SK-N-SH (cell line): ENCODE data around the gene SULT1E1. TPM values are rescaled to one million over a fixed set of nuclear protein-coding genes. Genes with fewer than 3 reads are reported as not detected.

Source experiments
- CTCF ChIA-PET: fragments of 300-600, 350-600 bp; formaldehyde crosslinking; extraction: SDS; loops from one replicate; lab custom pipeline; 2021; lab: Yijun Ruan, JAX
- POLR2A ChIA-PET: fragments of 350-600 bp; sonication (Branson Sonifier 250); formaldehyde crosslinking; extraction: SDS; loops from one replicate; lab custom pipeline; 2020; ENCODE audit warnings: antibody characterized with exemption, inconsistent platforms; lab: Yijun Ruan, JAX
- DNase-seq: peaks from one replicate; pipeline ENCODE4 v3.0.0; 2012
- H2AFZ ChIP-seq: fragments of 200-600 bp; sonication (generic); 2 replicates; pipeline ENCODE4 v1.8.1; 2016; ENCODE audit warnings: antibody characterized with exemption, mild to moderate bottlenecking, low read depth
- H3F3A ChIP-seq: fragments of 200-600 bp; sonication (generic); replicated peaks from 2 replicates; pipeline ENCODE3; 2016; ENCODE audit warnings: antibody characterized with exemption, mild to moderate bottlenecking; ENCODE audit not compliant: insufficient read depth
- H3K27ac ChIP-seq, 2 experiments: fragments of 200-500 bp in 1 of 2; fragments of 200-600 bp in 1 of 2; sonication (Bioruptor generic) in 1 of 2; sonication (generic), shearing (Covaris generic) in 1 of 2; 2 replicates each; pipeline versions ENCODE4 v1.5.1 to v1.6.1; 2014 to 2016; ENCODE audit warnings: low read depth in 2 of 2, inconsistent platforms in 1 of 2, low read length in 1 of 2, mild to moderate bottlenecking in 1 of 2, mixed read lengths in 1 of 2
- H3K27me3 ChIP-seq: fragments of 200-600 bp; sonication (generic), shearing (Covaris generic); 2 replicates; pipeline ENCODE4 v1.6.1; 2016; ENCODE audit warnings: mixed run types; ENCODE audit not compliant: insufficient read depth
- H3K36me3 ChIP-seq, 2 experiments: fragments of 200-500 bp in 1 of 2; fragments of 200-600 bp in 1 of 2; sonication (Bioruptor generic) in 1 of 2; sonication (generic) in 1 of 2; replicated peaks in 1 of 2; 2 replicates each; pipeline versions ENCODE3 to v1.5.1; 2014 to 2016; ENCODE audit warnings: low read length in 1 of 2, mild to moderate bottlenecking in 1 of 2; ENCODE audit not compliant: insufficient read depth in 2 of 2, control insufficient read depth in 1 of 2
- H3K4me1 ChIP-seq, 2 experiments: fragments of 200-500 bp in 1 of 2; fragments of 200-600 bp in 1 of 2; sonication (Bioruptor generic) in 1 of 2; sonication (generic), shearing (Covaris generic) in 1 of 2; 2 replicates each; pipeline versions ENCODE4 v1.5.1 to v1.6.1; 2014 to 2016; ENCODE audit warnings: low read depth in 1 of 2, low read length in 1 of 2, mixed run types in 1 of 2; ENCODE audit not compliant: insufficient read depth in 2 of 2, control insufficient read depth in 1 of 2
- H3K4me2 ChIP-seq: fragments of 200-600 bp; sonication (generic), shearing (Covaris generic); 2 replicates; pipeline ENCODE4 v1.6.1; 2017; ENCODE audit warnings: mixed run types
- H3K4me3 ChIP-seq, 2 experiments: fragments of 200-500 bp in 1 of 2; fragments of 200-600 bp in 1 of 2; sonication (Bioruptor generic) in 1 of 2; sonication (generic), shearing (Covaris generic) in 1 of 2; 2 replicates each; pipeline versions ENCODE4 v1.5.1 to v1.8.1; 2014 to 2016; ENCODE audit warnings: low read depth in 2 of 2, inconsistent platforms in 1 of 2, low read length in 1 of 2, mild to moderate bottlenecking in 1 of 2, mixed read lengths in 1 of 2, moderate library complexity in 1 of 2
- H3K79me2 ChIP-seq: fragments of 200-600 bp; sonication (generic); 2 replicates; pipeline ENCODE4 v1.8.1; 2017; ENCODE audit warnings: mild to moderate bottlenecking; ENCODE audit not compliant: insufficient read depth
- H3K9ac ChIP-seq: fragments of 200-600 bp; sonication (generic); 2 replicates; pipeline ENCODE4 v1.6.1; 2017; ENCODE audit warnings: mixed run types
- H3K9me2 ChIP-seq: fragments of 200-600 bp; sonication (generic); 2 replicates; pipeline ENCODE4 v1.6.1; 2017; ENCODE audit warnings: mixed run types
- H3K9me3 ChIP-seq: fragments of 200-600 bp; sonication (generic); 2 replicates; pipeline ENCODE4 v1.6.1; 2017; ENCODE audit warnings: mixed run types, mild to moderate bottlenecking, moderate library complexity
- H4K20me1 ChIP-seq: fragments of 200-600 bp; sonication (generic); 2 replicates; pipeline ENCODE4 v1.6.1; 2017; ENCODE audit warnings: mild to moderate bottlenecking, mixed run types; ENCODE audit not compliant: insufficient read depth
- CTCF ChIP-seq: fragments of 200-600 bp; sonication (generic); IDR thresholded peaks from 2 replicates; pipeline ENCODE4 v1.6.1; 2017; ENCODE audit warnings: antibody characterized with exemption, mild to moderate bottlenecking, moderate library complexity
- EP300 ChIP-seq, 2 experiments: IDR thresholded peaks; 2 replicates each; pipeline versions ENCODE4 v1.4.0 to v1.6.1; 2012; ENCODE audit warnings: borderline replicate concordance in 1 of 2, low read depth in 1 of 2, low read length in 1 of 2
- FOSL2 ChIP-seq: IDR thresholded peaks from 2 replicates; pipeline ENCODE4 v1.4.0; 2012; ENCODE audit warnings: low read depth, mild to moderate bottlenecking, moderate library complexity, borderline replicate concordance
- FOXM1 ChIP-seq: IDR thresholded peaks from 2 replicates; pipeline ENCODE4 v1.4.0; 2012; ENCODE audit warnings: low read depth, mild to moderate bottlenecking
- GABPA ChIP-seq: IDR thresholded peaks from 2 replicates; pipeline ENCODE4 v1.4.0; 2012; ENCODE audit warnings: low read depth, mild to moderate bottlenecking
- MAX ChIP-seq: IDR thresholded peaks from 2 replicates; pipeline ENCODE4 v1.4.0; 2012; ENCODE audit warnings: low read depth
- NRF1 ChIP-seq: IDR thresholded peaks from 2 replicates; pipeline ENCODE4 v1.6.1; 2012; ENCODE audit warnings: low read depth, mild to moderate bottlenecking, low read length
- RAD21 ChIP-seq: IDR thresholded peaks from 2 replicates; pipeline ENCODE4 v1.6.1; 2012; ENCODE audit warnings: mild to moderate bottlenecking, low read length
- RCOR1 ChIP-seq: fragments of 150-350 bp; IDR thresholded peaks from 2 replicates; pipeline ENCODE4 v1.6.1; 2017; ENCODE audit warnings: antibody characterized with exemption, low read length
- SIN3A ChIP-seq: IDR thresholded peaks from 2 replicates; pipeline ENCODE4 v1.6.1; 2012; ENCODE audit warnings: low read depth, mild to moderate bottlenecking, low read length, moderate library complexity, borderline replicate concordance
- TAF1 ChIP-seq: IDR thresholded peaks from 2 replicates; pipeline ENCODE4 v1.6.1; 2012; ENCODE audit warnings: low read depth, mild to moderate bottlenecking, low read length, moderate library complexity, borderline replicate concordance
- YY1 ChIP-seq: IDR thresholded peaks from 2 replicates; pipeline ENCODE4 v1.4.0; 2012; ENCODE audit warnings: low read depth, mild to moderate bottlenecking
- WGBS: methylation state at CpG from one replicate; pipeline ENCODE4 v1.1.6; 2017; ENCODE audit warnings: low lambda C conversion rate; 5-methylcytosine and 5-hydroxymethylcytosine counted together
- polyA plus RNA-seq, 3 experiments: library from polyadenylated mRNA; depleted of rRNA; stranded (reverse); fragments of >200 nt; gene quantifications; 2 replicates each; pipeline ENCODE4 v1.2.3, GENCODE V29; 2012
- TF ChIP-seq, protein P1 (sequence below): IDR thresholded peaks from 2 replicates; pipeline ENCODE4 v1.4.0; 2012; ENCODE audit warnings: low read depth, borderline replicate concordance
- TF ChIP-seq, protein P2 (sequence below): IDR thresholded peaks from 2 replicates; pipeline ENCODE4 v1.4.0; 2012; ENCODE audit warnings: low read depth, borderline replicate concordance
- TF ChIP-seq, protein P3 (sequence below): fragments of 150-350 bp; IDR thresholded peaks from 2 replicates; pipeline ENCODE4 v1.6.1; 2016; ENCODE audit warnings: mild to moderate bottlenecking, low read depth, low read length

Gene SULT1E1
- polyA plus RNA-seq, 1 of the 3 experiments (the other 2 are of a cell fraction), result 13.7 TPM

- H3K9ac ChIP-seq, result no peak overlapping the region
- no peaks in the 10 kb centered on the region for H3K27me3 ChIP-seq
- H3K9me2 ChIP-seq, result no peaks in the 10 kb centered on the region
- H3K27ac ChIP-seq, result no peak overlapping the region
- no peak overlapping the region for H2AFZ ChIP-seq
- no peak overlapping the region for H3K4me2 ChIP-seq
- H3K36me3 ChIP-seq, result no peaks in the 10 kb centered on the region
- no peaks in the 10 kb centered on the region for H3K9me3 ChIP-seq
- ChIA-PET CTCF (no interaction called here), POLR2A (no interaction called here)
- H3F3A ChIP-seq, result no peaks in the 10 kb centered on the region
- no peaks in the 10 kb centered on the region for H4K20me1 ChIP-seq
- no peak overlapping the region for H3K4me3 ChIP-seq
- H3K4me1 ChIP-seq, result no peaks in the 10 kb centered on the region
- no peaks in the 10 kb centered on the region for H3K79me2 ChIP-seq
- 24% methylated on average over 2 of the region's 2 CpGs for WGBS
- TF ChIP-seq FOSL2 (no peak), GABPA (no peak), RAD21 (no peak), EP300 (IDR thresholded peaks at IDR 0.05; ENCODE audit: borderline replicate concordance in 1 of 2, low read depth in 1 of 2, low read length in 1 of 2) (no peak), YY1 (no peak), RCOR1 (no peak), TAF1 (no peak), CTCF (no peak), SIN3A (no peak), MAX (no peak), FOXM1 (no peak), NRF1 (no peak)
- TF ChIP-seq, protein P1, sequence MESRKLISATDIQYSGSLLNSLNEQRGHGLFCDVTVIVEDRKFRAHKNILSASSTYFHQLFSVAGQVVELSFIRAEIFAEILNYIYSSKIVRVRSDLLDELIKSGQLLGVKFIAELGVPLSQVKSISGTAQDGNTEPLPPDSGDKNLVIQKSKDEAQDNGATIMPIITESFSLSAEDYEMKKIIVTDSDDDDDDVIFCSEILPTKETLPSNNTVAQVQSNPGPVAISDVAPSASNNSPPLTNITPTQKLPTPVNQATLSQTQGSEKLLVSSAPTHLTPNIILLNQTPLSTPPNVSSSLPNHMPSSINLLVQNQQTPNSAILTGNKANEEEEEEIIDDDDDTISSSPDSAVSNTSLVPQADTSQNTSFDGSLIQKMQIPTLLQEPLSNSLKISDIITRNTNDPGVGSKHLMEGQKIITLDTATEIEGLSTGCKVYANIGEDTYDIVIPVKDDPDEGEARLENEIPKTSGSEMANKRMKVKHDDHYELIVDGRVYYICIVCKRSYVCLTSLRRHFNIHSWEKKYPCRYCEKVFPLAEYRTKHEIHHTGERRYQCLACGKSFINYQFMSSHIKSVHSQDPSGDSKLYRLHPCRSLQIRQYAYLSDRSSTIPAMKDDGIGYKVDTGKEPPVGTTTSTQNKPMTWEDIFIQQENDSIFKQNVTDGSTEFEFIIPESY, result no peak
- TF ChIP-seq, protein P2, sequence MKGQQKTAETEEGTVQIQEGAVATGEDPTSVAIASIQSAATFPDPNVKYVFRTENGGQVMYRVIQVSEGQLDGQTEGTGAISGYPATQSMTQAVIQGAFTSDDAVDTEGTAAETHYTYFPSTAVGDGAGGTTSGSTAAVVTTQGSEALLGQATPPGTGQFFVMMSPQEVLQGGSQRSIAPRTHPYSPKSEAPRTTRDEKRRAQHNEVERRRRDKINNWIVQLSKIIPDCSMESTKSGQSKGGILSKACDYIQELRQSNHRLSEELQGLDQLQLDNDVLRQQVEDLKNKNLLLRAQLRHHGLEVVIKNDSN, result no peak
- TF ChIP-seq, protein P3, sequence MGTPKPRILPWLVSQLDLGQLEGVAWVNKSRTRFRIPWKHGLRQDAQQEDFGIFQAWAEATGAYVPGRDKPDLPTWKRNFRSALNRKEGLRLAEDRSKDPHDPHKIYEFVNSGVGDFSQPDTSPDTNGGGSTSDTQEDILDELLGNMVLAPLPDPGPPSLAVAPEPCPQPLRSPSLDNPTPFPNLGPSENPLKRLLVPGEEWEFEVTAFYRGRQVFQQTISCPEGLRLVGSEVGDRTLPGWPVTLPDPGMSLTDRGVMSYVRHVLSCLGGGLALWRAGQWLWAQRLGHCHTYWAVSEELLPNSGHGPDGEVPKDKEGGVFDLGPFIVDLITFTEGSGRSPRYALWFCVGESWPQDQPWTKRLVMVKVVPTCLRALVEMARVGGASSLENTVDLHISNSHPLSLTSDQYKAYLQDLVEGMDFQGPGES, result no peak
- DNase-seq, result no peak
Measured at GRCh38 chr4:69875576-69875975, 15.6 kb upstream of the SULT1E1 start.
